ENCODE measurements around the gene PIBF1.
"Not testable (repeated sequence)": the region's sequence is repeated elsewhere in the genome, so short reads cannot be mapped to it uniquely, and the experiment has no call there.

GRCh38 chr13:73048615-73049014 lies 266.7 kb downstream of the PIBF1 start:
- TF ChIP-seq CTCF (IDR thresholded peaks at IDR 0.05; ENCODE audit: borderline replicate concordance, extremely low read depth, low read length, poor library complexity, severe bottlenecking); EZH2 (IDR thresholded peaks at IDR 0.05; ENCODE audit: borderline replicate concordance, low read depth, low read length, severe bottlenecking): not testable (repeated sequence)

Measured in DND-41 (cell line).